Spinal cord (tissue), 10 donors: ENCODE results near the gene CACNG7. TPM values are rescaled to one million over a fixed set of nuclear protein-coding genes. Genes with fewer than 3 reads are reported as not detected.

Source experiments
- DNase-seq, 6 donors: peaks; one replicate each; pipeline versions ENCODE4 v3.0.0 to v3.0.0-alpha.2; 2013 to 2015; ENCODE audit warnings: low spot score in 6 of 6, low read depth in 4 of 6
- H3K27ac ChIP-seq: one replicate; pipeline ENCODE4 v1.5.1; 2013; ENCODE audit warnings: low read depth, low read length, control low read depth
- H3K27me3 ChIP-seq: one replicate; pipeline ENCODE4 v1.6.1; 2013; ENCODE audit warnings: low read length; ENCODE audit not compliant: control insufficient read depth, insufficient read depth
- H3K36me3 ChIP-seq: one replicate; pipeline ENCODE4 v1.6.1; 2013; ENCODE audit warnings: low read length; ENCODE audit not compliant: control insufficient read depth, insufficient read depth
- H3K4me1 ChIP-seq: one replicate; pipeline ENCODE4 v1.6.1; 2013; ENCODE audit warnings: low read length; ENCODE audit not compliant: control insufficient read depth, insufficient read depth
- H3K4me3 ChIP-seq: one replicate; pipeline ENCODE4 v1.5.1; 2013; ENCODE audit warnings: low read depth, low read length, control low read depth
- H3K9me3 ChIP-seq: one replicate; pipeline ENCODE4 v1.6.1; 2013; ENCODE audit warnings: low read length; ENCODE audit not compliant: control insufficient read depth, insufficient read depth
- WGBS: methylation state at CpG from one replicate; pipeline ENCODE4 v1.1.5; 2013; ENCODE audit warnings: missing lambda C conversion rate; ENCODE audit not compliant: insufficient coverage; 5-methylcytosine and 5-hydroxymethylcytosine counted together
- polyA plus RNA-seq, 2 donors: library from polyadenylated mRNA; unstranded; fragments of 120-200 nt; gene quantifications; one replicate each; pipeline ENCODE4 v1.2.1, GENCODE V29; 2013; ENCODE audit not compliant: insufficient read length in 2 of 2
- total RNA-seq, 2 donors: library from RNA; depleted of rRNA in 1 of 2; stranded (reverse); fragments of 120-200 nt in 1 of 2; fragments of >200 nt in 1 of 2; gene quantifications; one replicate each; pipeline versions ENCODE4 v1.2.3 to v1.2.4, GENCODE V29; 2013 to 2014
- donor health status: healthy.

The CACNG7 gene
- total and polyA plus RNA-seq, 4 donors = 5.1 to 139 (median 69.1) TPM

DNA sequence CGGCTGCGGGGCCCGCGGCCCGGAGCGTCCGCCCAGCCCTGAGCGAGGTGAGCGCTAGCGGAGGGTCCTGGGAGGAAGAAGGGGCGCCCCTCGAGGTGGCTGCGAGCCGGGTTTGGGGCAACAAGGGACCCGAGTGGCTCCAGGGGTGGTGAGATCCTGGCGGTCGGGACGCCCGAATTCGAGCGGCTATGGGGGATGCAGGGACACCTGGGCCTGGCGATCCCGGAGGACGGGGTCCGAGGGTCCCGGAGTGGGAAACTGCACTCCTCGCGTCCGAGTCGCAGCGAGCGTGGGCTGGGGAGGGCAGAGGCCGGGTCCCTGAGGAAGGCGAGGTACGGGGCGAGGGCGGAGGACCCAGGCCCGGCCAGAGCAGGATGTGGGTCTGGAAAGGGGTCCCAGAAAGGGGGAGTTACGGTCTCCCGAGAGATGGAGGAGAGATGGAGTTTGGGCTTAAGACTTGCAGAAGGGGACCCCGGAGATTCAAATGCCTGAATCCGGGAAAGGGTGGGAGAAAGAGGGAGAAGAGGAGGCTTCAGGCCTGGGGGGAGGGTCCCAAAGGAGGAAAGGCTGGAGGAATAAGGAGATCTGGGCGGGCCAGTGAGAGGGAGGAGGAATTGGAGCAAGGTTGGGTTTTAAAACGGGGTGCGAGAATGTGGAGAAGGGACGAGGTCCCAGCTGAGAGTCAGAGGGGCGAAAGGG is 542 bp downstream of the CACNG7 start:
- under 1% methylated on average over 47 of the region's 47 CpGs for WGBS
- no peaks in the 10 kb centered on the region for H3K9me3 ChIP-seq
- peak overlapping the region; percentile 45 for H3K4me3 ChIP-seq
- DNase-seq = peak in 1 of 6 donors; percentile 40
- peaks cover 42% of the 10 kb centered on the region for H3K4me1 ChIP-seq
- peaks cover 31% of the 10 kb centered on the region for H3K27me3 ChIP-seq
- H3K36me3 ChIP-seq = peaks cover 16% of the 10 kb centered on the region
- H3K27ac ChIP-seq = peak overlapping the region; percentile 57

GRCh38 chr19:53910170-53910518 is 1.1 kb downstream of the CACNG7 start:
- Histone ChIP-seq H3K4me1 (peaks cover 42% of the 10 kb centered on the region), H3K4me3 (peak overlapping the region; percentile 45), H3K27ac (no peak overlapping the region), H3K36me3 (peaks cover 21% of the 10 kb centered on the region), H3K27me3 (peaks cover 29% of the 10 kb centered on the region), H3K9me3 (no peaks in the 10 kb centered on the region)
- peak in 2 of 6 donors; percentile 44 to 60 for DNase-seq
- WGBS = 0% methylated on average over 13 of the region's 13 CpGs

DNA sequence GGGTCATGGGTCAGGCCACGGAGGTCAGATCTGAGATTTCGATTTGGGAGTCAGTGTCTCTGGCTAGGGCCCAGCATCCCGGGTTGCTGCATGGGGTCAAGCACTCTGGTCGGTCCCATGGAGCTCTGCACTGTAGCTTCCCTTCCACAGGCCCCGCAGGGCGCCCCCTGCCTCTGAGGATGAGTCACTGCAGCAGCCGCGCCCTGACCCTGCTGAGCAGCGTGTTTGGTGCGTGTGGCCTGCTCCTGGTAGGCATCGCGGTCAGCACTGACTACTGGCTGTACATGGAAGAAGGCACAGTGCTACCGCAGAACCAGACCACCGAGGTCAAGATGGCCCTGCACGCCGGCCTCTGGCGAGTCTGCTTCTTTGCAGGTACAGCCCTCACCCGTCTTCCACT is 3.6 kb downstream of the CACNG7 start:
- H3K4me1 ChIP-seq = peaks cover 29% of the 10 kb centered on the region
- no peak for DNase-seq
- WGBS = 73% methylated on average over 18 of the region's 18 CpGs
- no peak overlapping the region for H3K27ac ChIP-seq
- peaks cover 43% of the 10 kb centered on the region for H3K36me3 ChIP-seq
- H3K4me3 ChIP-seq = no peak overlapping the region
- H3K27me3 ChIP-seq = peaks cover 16% of the 10 kb centered on the region
- H3K9me3 ChIP-seq = no peaks in the 10 kb centered on the region

GRCh38 chr19:53915000-53915399 is 5.9 kb downstream of the CACNG7 start:
- Histone ChIP-seq H3K4me1 (peaks cover 8% of the 10 kb centered on the region), H3K9me3 (no peaks in the 10 kb centered on the region), H3K36me3 (peaks cover 56% of the 10 kb centered on the region), H3K27ac (no peak overlapping the region), H3K27me3 (peaks cover 1% of the 10 kb centered on the region), H3K4me3 (no peak overlapping the region)
- WGBS = 80% methylated on average over 4 of the region's 8 CpGs
- no peak for DNase-seq

GRCh38 chr19:53916004-53916403 is 6.9 kb downstream of the CACNG7 start:
- DNase-seq = no peak
- no peaks in the 10 kb centered on the region for H3K27me3 ChIP-seq
- H3K4me3 ChIP-seq = no peak overlapping the region
- WGBS = no CpG with 5 or more reads among the region's 6 CpGs
- H3K27ac ChIP-seq = no peak overlapping the region
- no peaks in the 10 kb centered on the region for H3K9me3 ChIP-seq
- peaks cover 56% of the 10 kb centered on the region for H3K36me3 ChIP-seq
- no peaks in the 10 kb centered on the region for H3K4me1 ChIP-seq

GRCh38 chr19:53917356-53917755 is 8.3 kb downstream of the CACNG7 start:
- no peaks in the 10 kb centered on the region for H3K27me3 ChIP-seq
- no peak overlapping the region for H3K27ac ChIP-seq
- no peak for DNase-seq
- H3K4me3 ChIP-seq = no peak overlapping the region
- H3K9me3 ChIP-seq = no peaks in the 10 kb centered on the region
- H3K36me3 ChIP-seq = peaks cover 56% of the 10 kb centered on the region
- no peaks in the 10 kb centered on the region for H3K4me1 ChIP-seq
- 88% methylated on average over 7 of the region's 7 CpGs for WGBS

- no peak overlapping the region for H3K4me3 ChIP-seq
- no peaks in the 10 kb centered on the region for H3K4me1 ChIP-seq
- peaks cover 45% of the 10 kb centered on the region for H3K36me3 ChIP-seq
- no peaks in the 10 kb centered on the region for H3K9me3 ChIP-seq
- 10% methylated on average over 2 of the region's 8 CpGs for WGBS
- no peaks in the 10 kb centered on the region for H3K27me3 ChIP-seq
- no peak overlapping the region for H3K27ac ChIP-seq
- DNase-seq = peak in 1 of 6 donors; percentile 40
These were observed 18.7 kb downstream of the CACNG7 start for GRCh38 chr19:53927739-53928138.

DNA sequence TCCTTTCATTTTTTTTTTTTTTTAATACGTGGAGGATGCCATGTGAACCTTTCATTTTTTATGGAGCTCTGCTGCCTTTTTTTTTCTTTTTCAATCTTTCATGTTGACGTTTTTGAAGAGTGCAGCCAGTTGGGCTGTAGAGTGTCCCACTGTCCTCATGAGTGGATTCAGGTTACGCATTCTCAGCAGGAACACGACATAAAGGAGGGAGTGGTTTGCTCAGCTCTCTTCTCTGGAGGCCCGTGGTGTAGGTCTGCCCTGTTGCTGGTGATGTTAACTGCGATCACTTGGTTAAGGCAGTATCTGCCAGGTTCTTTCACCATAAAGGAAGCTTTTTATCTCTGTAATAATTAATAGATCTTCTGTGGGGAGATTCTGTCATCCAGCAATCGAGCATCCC is 27.0 kb downstream of the CACNG7 start:
- no peak overlapping the region for H3K27ac ChIP-seq
- whole genome bisulfite sequencing = 56% methylated on average over 2 of the region's 7 CpGs
- peaks cover 2% of the 10 kb centered on the region for H3K9me3 ChIP-seq
- no peak for DNase-seq
- peaks cover 43% of the 10 kb centered on the region for H3K36me3 ChIP-seq
- H3K4me1 ChIP-seq = no peaks in the 10 kb centered on the region
- no peaks in the 10 kb centered on the region for H3K27me3 ChIP-seq
- no peak overlapping the region for H3K4me3 ChIP-seq

- Histone ChIP-seq H3K27ac (no peak overlapping the region), H3K36me3 (peaks cover 43% of the 10 kb centered on the region), H3K4me1 (peaks cover 5% of the 10 kb centered on the region), H3K27me3 (peaks cover 16% of the 10 kb centered on the region), H3K9me3 (peaks cover 2% of the 10 kb centered on the region), H3K4me3 (no peak overlapping the region)
- peak in 1 of 6 donors; percentile 58 for DNase-seq
- 13% methylated on average over 53 of the region's 55 CpGs for WGBS
These were observed 33.1 kb downstream of the CACNG7 start for GRCh38 chr19:53942001-53942786.

DNA sequence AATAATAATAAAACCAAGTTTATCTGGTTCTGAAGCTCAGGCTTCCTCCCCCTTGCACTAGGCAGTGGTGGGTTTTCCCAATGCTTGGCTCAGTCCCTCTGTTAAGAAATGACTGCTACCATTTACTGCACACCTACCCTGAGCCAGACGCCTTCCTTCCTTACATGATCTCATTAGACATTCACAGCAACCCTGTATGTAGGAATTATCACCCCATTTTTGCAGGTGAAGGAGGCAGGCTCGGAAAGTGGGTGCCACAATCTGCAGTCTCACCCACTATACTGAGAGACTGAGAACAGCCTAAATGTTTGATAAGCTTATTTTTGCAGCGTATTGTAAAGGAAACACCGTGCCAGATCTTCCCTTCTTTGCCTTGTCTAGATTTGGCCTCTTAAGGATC is 35.3 kb downstream of the CACNG7 start:
- Histone ChIP-seq H3K9me3 (no peaks in the 10 kb centered on the region), H3K27me3 (peaks cover 16% of the 10 kb centered on the region), H3K4me3 (no peak overlapping the region), H3K4me1 (peaks cover 5% of the 10 kb centered on the region), H3K36me3 (peaks cover 27% of the 10 kb centered on the region), H3K27ac (no peak overlapping the region)
- DNase-seq = no peak
- 94% methylated on average over 2 of the region's 4 CpGs for WGBS
